CD4-positive, alpha-beta T cell treated with Interleukin-10 for 1 hour (primary cell): ENCODE results near the gene TMEM123.
"Not testable (repeated sequence)": the region's sequence is repeated elsewhere in the genome, so short reads cannot be mapped to it uniquely, and the experiment has no call there.

Experiments used
- DNase-seq: peaks from one replicate; pipeline ENCODE4 v3.0.0-alpha.2; 2020

TMEM123 gene

DNA sequence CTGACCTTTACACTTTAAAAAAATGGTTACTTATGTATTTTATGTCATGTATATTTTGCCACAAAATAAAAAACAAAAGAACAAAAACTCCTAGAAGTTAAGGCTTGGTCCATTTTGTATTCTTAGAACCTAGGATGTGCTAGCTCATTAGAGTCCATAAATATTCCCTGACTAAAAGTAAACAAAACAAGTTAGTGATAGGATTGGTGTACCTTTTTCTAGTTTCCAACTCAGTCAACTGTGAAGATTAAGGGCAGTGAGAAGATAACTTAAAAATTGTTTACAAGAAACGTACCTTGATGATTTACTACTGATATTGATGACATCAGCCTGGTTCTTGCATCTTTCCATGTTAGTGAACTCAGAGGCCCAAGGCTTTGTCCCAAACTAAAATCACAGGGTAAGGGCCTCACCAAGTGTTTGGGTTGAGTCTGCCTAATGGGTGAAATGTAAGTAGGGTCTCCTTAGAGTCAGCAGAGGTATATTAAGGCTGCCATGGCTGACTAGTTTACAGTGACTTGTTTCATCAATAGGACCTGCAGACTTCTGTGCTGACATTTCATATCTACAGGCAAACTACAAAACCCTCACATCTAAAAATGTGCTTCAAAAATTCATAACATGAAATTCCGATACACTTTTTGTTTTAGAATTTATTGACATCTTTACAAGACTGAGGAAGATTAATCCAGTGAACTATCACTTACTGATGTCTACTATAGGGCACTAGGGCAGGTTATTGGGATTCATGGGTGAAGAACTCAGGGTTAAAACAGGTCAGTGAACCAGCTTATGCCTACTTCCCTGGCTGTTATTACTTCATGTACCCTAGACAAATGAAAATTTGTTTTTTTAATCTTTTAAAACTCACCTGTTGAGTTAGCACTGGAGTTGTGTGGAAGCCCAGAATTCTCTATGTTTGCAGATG lies 4.4 kb downstream of the TMEM123 start:
- DNase-seq, result no peak

DNA sequence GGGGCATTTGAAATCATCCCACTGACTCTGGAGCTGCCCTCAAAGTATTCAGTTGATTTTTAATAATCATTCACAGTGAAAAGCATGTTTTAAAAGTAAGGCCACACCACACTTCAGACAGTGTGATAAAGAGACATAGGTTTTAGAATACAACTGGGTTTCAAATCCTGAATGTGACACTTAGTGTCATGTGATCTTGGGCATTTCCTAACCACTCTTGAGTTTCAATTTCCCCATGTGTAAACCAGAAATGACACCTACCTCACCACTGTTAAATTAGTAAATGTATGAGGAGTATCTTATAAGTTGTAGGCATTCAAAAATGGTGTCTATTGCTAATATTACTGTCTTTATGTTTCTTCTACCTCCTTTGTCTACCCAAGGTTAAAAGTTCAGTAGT lies 5.4 kb downstream of the TMEM123 start:
- DNase-seq, result peak; percentile 68

DNA sequence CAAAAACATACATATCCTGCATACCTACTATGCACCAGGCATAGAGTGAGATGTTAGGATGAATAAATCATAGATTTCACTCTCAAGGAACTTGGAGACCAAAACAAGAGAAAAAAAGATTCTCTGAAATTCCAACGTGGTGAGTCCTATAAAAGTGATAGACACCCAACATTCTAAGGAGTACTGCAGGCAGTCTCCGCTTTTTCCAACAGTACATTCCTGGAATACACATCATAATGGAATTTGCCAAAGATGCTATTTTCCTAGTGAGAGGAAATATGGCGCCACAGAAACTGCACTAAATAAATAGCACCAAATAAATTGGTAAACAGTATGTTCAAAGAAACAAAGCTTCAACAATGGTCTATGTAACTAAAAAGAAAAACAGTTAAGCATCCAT lies 6.0 kb downstream of the TMEM123 start:
- DNase-seq, result no peak

DNA sequence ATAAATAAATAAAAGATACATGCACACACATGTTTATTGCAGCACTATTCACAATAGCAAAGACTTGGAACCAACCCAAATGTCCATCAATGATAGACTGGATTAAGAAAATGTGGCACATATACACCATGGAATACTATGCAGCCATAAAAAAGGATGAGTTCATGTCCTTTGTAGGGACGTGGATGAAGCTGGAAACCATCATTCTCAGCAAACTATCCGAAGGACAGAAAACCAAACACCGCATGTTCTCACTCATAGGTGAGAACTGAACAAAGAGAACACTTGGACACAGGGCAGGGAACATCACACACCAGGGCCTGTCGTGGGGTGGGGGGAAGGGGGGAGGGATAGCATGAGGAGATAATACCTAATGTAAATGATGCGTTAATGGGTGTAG lies 7.9 kb downstream of the TMEM123 start:
- DNase-seq, result not testable (repeated sequence)

DNA sequence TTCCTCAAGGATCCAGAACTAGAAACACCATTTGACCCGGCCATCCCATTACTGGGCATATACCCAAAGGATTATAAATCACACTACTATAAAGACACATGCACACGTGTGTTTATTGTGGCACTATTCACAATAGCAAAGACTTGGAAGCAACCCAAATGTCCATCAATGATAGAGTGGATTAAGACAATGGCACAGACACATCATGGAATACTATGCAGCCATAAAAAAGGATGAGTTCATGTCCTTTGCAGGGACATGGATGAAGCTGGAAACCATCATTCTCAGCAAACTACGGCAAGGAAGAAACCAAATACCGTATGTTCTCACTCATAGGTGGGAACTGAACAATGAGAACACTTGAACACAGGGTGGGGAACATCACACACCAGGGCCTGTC lies 8.4 kb downstream of the TMEM123 start:
- not testable (repeated sequence) for DNase-seq

DNA sequence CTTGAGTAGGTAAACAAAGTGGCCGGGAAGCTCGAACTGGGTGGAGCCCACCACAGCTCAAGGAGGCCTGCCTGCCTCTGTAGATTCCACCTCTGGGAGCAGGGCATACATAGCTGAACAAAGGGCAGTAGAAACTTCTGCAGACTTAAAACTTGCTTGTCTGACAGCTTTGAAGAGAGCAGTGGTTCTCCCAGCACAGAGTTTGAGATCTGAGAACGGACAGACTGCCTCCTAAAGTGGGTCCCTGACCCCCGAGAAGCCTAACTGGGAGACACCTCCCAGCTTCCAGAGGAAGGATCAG lies 13.6 kb downstream of the TMEM123 start:
- DNase-seq, result not testable (repeated sequence)

DNA sequence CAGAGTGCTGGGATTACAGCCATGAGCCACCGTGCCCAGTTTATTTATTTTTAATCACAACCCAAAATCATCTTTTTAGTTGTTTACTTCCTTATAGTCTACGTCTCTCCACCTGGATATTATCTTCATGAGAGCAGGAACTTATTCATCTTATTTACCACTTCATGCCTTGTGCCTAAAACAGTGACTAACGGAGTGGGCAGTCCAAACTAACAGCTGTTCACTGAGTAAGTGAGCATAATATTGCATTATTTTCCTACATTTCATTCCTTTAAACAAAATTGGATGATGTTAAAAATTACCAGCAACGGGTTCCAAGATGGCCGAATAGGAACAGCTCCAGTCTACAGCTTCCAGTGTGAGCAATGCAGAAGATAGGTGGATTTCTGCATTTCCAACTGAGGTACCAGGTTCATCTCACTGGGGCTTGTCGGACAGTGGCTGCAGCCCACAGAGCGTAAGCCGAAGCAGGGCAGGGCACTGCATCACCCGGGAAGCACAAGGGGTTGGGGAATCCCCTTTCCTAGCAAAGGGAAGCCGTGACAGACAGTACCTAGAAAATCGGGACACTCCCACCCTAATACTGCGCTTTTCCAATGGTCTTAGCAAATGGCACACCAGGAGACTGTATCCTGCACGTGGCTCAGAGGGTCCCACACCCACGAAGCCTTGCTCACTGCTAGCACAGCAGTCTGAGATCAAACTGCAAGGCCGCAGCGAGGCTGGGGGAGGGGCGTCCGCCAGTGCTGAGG lies 14.1 kb downstream of the TMEM123 start:
- no peak for DNase-seq

DNA sequence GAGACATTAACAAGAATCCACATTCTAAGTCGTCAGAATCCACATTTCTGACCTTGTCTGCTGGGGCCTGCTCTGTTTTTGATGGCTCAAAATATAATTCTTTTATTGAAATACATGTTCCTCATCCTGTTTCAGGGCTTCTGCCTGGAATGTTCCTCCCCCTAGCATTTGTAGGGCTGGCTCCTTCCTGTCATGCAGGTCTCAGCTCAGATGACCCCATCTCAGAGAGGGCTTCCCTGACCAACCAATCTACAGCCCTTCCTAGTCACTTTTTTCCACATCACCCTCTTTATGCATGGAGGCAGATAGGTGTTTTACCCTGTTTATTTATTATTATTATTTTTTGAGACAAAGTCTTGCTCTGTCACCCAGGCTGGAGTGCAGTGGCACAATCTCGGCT lies 14.8 kb downstream of the TMEM123 start:
- no peak for DNase-seq

DNA sequence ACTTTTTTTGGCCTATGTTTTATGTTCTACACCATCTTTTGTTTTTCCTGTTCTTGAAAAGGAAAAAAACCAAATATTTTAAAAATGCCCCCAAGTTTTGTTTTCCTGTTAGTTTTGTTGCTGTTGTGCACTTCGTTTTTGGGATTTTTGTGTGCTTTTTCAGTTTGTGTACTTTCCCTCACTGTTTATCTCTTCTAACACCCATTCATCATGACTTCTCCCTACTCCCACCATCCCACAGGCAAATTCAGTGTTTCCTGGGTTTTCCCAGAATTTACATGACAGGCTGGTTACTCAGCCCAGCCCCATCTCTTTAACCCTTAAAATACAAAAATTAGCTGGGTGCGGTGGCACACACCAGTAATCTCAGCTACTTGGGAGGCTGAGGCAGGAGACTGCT lies 15.6 kb downstream of the TMEM123 start:
- DNase-seq, result no peak

DNA sequence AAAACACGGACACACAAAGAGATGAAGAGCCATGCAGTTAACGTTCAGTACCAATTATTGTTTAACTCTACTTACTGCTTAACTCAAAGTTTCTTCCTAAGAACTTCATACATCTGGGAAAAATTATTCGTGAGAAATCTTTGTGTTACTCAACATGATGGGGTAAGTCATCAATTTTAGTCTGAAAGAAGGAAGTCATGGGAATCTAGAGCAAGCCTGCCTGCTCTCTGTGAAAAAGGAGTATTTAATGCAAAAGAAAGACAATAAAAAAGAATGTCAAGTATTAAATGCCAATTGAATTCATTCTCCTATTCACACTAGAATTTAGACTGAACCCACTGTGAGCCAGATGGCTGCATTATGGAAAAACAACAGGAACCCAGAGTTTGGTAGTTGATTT lies 16.0 kb downstream of the TMEM123 start:
- no peak for DNase-seq

DNA sequence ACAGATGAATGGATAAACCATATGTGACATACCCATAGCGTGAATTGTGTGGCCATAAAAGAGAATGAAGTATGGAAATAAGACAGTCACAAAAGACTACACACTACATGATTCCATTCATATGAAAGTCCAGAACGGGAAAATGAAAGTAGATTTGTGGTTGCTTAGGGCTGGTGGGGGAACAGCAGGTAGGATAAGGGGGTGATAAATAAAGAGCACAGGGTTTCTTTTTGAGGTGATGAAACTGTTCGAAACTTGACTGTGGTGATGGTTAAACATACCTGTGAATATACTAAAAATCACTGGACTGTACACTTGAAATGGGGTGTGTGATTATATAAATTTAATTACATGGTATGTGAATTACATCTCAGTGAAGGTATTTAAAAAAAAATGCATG lies 16.9 kb downstream of the TMEM123 start:
- DNase-seq, result no peak

DNA sequence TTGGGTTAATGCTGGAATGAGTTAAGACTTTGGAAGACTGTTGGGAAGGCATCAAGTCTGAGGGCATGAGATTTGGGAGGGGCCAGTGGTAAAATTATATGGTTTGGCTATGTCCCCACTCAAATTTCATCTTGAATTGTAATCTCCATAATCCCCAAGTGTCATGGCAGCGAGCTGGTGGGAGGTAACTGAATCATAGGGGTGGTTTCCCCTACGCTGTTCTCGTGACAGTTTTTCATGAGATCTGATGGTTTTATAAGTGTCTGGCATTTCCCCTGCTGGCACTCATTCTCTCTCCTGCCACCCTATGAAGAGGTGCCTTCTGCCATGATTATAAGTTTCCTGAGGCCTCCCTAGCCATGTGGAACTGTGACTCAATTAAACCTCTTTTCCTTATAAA lies 19.0 kb downstream of the TMEM123 start:
- DNase-seq, result not testable (repeated sequence)

DNA sequence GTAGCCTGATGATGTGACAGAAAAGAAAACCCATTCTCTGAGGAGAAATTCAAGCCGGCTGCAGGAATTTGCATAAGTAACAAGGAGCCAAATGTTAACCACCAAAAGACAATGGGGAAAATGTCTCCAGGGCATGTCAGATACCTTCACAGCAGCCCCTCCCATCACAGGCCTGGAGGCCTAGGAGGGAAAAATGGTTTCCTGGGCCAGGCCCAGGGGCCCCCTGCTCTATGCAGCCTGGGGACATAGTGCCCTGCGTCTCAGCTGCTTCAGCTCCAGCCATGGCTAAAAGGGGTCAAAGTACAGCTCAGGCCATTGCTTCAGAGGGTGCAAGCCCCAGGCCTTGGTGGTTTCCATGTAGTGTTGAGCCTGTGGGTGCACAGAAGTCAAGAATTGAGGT lies 20.0 kb downstream of the TMEM123 start:
- not testable (repeated sequence) for DNase-seq

DNA sequence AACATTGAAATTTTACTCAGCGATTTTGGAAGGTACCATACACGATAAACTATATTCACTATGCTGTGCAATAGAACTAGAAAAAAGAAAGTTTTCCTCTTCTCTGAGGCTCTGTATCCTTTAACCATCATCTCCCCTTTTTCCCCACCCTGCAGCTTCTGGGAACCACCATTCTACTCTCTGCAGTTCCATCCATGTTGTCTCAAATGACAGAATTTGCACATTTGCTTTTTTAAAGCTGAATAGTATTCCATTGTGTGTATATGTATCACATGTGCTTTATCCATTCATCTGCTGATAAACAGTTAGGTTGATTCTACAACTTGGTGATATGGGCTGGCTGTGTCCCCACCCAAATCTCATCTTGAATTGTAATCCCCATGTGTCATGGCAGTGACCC lies 21.2 kb downstream of the TMEM123 start:
- no peak for DNase-seq

DNA sequence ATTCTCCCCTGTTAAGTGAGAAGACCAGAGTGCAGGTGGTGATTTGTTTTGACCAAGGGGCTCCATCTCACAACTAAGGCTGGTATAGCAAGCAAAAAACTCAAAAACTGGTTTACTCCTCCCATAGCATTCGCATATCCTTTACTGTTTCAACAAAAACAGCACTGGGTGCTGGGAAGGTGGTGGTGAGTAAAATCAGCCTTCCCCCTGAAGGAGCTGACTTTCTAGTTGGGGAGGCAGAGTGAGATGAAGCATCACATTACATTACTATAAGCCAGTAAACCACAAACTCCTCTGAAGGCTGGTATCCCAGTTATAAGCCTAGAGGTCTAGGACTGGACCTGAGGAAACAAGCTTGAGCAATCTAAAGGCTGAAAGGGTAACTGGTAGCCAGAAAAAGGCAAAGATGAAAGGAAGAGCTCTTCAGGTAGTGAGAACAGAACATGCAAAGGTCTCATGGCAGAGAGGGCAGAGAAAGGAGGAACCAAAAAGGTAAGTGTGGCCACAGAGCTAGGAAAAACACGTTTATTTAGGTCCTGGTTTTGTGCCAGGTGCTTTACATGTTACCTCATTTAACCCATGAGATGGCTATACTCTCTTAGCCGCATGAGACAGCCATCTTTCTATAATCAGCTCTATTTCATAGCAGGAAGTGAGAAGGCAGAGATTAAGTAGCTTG lies 22.3 kb downstream of the TMEM123 start:
- DNase-seq, result no peak

DNA sequence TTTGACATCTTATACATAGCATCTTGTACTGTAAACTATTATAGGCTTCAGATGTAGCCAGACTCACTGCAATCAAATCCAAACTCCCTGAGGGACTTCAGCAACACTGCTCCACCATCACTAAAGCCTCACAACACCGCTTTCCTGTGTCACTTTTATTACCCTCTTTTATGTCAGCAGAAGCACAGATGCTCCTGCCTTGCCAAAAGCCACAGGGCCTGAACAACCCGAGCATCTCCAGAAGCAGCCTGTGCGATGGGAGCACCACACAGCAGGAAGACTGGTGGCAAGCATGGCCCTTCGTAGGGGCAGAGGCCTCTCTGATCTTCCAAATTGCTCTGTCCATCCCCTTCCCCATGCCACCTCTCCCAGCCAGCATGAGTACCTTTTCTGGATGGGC lies 22.9 kb downstream of the TMEM123 start:
- DNase-seq, result no peak

DNA sequence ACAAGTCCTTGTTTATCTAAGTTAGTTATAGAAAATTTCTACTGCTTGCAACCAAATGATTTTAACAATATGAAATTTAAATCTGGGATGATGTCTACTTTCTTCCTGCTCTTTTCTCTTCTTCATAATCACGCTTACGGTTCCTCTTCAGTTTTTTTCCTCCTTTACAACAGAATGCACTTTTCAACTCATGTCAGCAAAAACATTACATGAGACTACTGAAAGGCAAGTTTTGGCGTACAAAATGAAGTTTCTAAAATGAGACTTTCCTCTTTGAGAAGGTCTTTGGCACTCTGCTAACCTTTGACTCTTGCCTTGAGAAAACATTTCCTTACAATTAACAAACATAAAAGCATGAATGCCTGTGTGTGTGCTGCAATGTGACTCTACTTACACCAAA lies 23.3 kb downstream of the TMEM123 start:
- no peak for DNase-seq

DNA sequence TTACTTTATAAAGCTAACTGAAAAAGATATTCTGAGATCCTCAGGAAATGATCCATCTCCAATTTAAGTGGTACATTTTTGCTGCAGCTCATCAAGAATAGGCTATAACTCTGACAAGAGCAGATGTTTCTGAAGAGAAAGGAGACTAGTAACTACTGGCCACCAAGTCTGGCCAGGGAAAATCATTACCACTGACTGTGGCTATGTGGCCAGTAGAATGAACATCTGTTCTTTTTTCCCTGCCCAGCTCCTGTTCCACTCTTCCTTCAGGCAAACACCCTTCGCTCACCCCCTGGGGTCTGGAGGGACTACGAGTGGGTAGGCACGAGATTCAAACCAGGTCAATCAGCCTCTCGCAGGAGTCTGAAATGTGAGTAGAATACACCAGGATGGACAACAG lies 23.9 kb downstream of the TMEM123 start:
- DNase-seq, result no peak

DNA sequence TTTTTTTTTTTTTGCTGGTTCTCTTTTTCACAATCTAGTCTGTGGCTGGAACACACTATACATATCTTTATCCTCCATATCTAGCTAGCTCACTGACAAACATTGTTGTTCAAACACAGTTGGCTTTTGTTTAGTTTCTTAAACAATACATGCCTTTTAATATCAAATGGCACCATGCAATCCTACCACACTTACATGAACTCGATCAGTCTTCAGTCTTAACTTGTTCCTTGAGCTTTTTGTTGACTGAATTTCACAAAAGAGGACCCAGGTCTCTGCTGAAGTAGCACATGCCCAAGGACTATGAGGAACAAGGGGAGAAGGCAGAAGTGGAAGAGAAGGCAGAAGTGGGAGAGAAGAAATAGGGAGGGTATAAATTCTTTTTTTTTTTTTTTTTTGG lies 25.5 kb downstream of the TMEM123 start:
- no peak for DNase-seq

DNA sequence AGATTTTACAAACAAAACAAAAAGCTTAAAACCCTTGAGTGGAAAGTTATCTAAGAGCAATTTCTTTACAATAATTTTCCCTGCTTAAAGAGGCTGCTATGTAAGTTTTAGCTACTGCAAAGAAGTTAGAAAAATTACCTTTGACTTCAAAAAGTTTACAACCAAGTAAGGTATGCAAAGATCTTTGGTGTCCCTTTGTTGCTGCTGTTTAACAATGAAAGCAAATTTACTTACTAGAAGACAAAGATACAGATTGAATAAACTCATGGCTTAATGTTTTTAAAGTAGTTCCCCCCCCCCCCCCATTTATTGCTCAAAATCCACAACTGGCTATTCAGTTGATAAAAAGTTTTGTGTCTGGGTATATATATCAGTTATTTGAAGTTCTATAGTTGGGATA lies 26.0 kb downstream of the TMEM123 start:
- DNase-seq, result no peak

DNA sequence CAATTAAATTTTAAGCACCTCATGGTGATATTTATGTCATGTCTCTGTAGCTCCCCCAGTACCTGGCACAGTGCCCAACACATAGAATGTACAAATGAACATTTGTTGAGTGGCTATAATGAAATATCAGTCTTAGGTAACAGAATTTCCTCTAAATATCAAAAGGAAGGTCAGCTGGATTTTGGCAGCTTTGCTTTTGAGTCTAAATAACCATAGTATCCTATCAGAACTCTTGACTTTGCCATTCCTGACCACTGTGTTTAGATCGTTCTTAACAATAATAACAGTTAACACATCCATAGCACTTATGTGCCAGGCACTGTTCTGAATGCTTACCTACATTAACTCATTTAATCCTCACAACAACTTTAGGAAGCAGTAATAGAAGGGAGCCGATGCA lies 26.6 kb downstream of the TMEM123 start:
- no peak for DNase-seq

DNA sequence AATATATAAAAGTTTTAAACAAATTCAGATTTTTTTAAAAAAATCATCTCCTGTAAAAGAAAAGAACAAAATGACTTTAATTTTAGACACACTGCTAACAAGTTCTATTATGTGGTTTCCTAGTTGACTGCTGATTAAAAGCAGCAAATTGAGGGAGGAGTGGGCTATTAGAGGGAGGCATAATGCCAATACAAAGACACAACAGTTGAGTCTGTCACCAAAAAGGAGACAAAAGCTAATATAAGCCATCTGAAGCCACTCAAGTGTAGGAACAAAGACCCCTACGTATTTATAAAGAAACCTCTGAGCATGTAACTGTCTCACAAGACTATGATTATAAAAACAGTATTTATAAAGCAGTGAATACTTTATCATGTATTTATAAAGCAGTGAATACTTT lies 28.6 kb downstream of the TMEM123 start:
- DNase-seq, result no peak

DNA sequence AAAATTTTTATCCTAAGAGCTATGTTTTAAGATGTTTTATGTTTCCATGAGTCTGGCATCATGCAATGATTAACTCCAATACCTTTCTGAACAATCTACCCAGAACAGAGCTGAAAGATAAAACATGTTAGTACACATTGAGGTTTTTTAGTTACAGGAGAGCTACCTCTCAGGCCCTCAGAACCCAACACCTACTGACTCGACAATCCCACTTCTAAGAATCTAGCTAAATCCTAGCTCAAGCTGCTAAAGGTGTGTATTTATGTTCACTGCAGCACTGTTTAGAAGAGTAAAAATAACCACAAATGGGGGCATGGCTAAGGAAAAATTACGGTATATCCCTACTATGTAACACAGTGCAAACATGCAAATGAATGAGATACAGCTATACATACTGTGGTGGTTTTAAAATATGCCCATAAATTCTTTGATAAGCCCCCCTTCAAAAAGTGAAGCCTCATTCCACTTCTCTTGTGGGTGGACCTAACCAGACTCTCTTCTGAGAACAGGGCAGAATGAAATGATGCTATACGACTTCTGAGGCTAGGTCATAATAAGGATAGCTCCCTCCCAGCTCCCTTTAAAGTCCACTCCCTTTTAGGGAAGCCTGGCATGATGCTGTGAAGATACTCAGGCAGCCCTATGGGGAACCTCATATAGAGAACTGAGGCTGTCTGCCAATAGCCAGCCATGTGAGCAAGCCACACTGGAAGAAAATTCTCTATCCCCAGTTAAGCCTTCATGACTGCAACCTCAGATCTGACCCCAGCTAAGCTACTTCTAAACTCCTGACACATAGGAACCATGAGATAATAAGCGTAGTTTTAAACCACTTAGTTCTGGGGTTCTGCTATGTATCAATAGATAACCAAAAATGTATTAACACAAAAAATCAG lies 29.5 kb downstream of the TMEM123 start:
- no peak for DNase-seq
